Thymus (tissue), 11 donors: Measurements from ENCODE around the gene IGFBP2. TPM values are rescaled to one million over a fixed set of nuclear protein-coding genes. Genes with fewer than 3 reads are reported as not detected.
A peak's percentile ranks its signal among the peaks of the same experiment; 100 is the strongest.

Experiments used
- DNase-seq, 9 donors: peaks; one replicate each; pipeline ENCODE4 v3.0.0-alpha.2; 2013; ENCODE audit warnings: low spot score in 9 of 9, low read depth in 6 of 9, missing footprints in 1 of 9
- H3K27ac ChIP-seq, 2 donors: one replicate each; pipeline ENCODE4 v1.5.1; 2013; ENCODE audit warnings: control low read depth in 1 of 2, low read depth in 1 of 2, low read length in 1 of 2, mild to moderate bottlenecking in 1 of 2, moderate library complexity in 1 of 2
- H3K27me3 ChIP-seq, 2 donors: one replicate each; pipeline ENCODE4 v1.5.1; 2013; ENCODE audit warnings: low read length in 1 of 2; ENCODE audit not compliant: control insufficient read depth in 2 of 2, insufficient read depth in 1 of 2
- H3K36me3 ChIP-seq, 2 donors: one replicate each; pipeline ENCODE4 v1.5.1; 2013; ENCODE audit warnings: low read length in 1 of 2, mild to moderate bottlenecking in 1 of 2, moderate library complexity in 1 of 2; ENCODE audit not compliant: control insufficient read depth in 2 of 2, insufficient read depth in 2 of 2
- H3K4me1 ChIP-seq, 2 donors: one replicate each; pipeline ENCODE4 v1.5.1; 2013; ENCODE audit warnings: low read length in 2 of 2; ENCODE audit not compliant: control insufficient read depth in 2 of 2, insufficient read depth in 2 of 2
- H3K4me3 ChIP-seq, 2 donors: one replicate each; pipeline ENCODE4 v1.5.1; 2013; ENCODE audit warnings: low read length in 2 of 2, control low read depth in 1 of 2, mild to moderate bottlenecking in 1 of 2
- H3K9me3 ChIP-seq, 2 donors: one replicate each; pipeline ENCODE4 v1.5.1; 2013; ENCODE audit warnings: low read length in 1 of 2, mild to moderate bottlenecking in 1 of 2; ENCODE audit not compliant: control insufficient read depth in 2 of 2, insufficient read depth in 1 of 2
- WGBS: extraction: QIAGEN DNeasy Blood & Tissue Kit; methylation state at CpG from one replicate; pipeline ENCODE4 v1.1.7; 2013; 5-methylcytosine and 5-hydroxymethylcytosine counted together
- polyA plus RNA-seq: library from polyadenylated mRNA; stranded (reverse); fragments of 200-250 nt; gene quantifications from one replicate; pipeline ENCODE4 v1.2.3, GENCODE V29; 2013
- total RNA-seq: library from RNA; stranded (reverse); fragments of 120-200 nt; gene quantifications from one replicate; pipeline ENCODE4 v1.2.4, GENCODE V29; 2013
- donor health status: healthy.

The IGFBP2 gene
- total and polyA plus RNA-seq, 2 donors = 111 to 189 TPM

DNA sequence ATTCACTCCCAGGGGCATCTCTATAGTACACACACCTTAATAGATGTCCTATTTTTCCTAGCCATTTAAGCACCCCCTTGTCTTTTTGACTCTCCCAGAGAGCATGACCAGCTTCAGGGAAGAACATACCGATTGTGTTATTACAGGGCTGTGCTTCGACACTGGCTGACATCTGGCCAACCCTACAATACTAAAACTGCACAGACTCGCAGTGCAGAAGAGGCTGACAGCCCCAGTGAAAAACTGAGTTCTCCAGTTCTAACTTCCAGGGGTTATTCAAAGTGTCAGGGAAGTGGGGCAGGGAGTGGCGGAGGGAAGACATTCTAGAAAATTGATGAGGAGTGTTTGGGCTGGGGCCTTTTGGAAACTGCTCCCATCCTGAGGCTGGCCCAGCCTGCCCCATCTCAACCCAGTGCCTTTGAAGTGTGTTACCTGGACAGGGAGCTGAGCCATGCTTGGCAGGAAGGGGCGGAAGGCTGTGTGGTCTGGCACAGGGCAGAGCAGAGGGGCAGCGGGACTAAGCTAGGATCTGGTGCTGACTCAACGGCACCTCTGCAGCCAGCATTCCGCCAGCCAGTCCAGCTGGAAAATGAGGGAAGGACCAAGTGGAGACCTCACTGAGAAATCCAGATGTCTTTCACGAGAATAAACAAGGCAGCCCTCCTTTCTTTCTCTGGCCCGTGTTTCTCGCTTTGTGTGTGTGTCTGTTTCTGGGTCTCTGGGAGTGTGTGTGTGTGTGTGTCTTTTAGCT is 77.5 kb downstream of the IGFBP2 start:
- H3K27ac ChIP-seq = no peak overlapping the region
- H3K4me3 ChIP-seq = no peak overlapping the region
- H3K9me3 ChIP-seq = no peaks in the 10 kb centered on the region
- WGBS = 94% methylated on average over 11 of the region's 11 CpGs
- no peaks in the 10 kb centered on the region for H3K27me3 ChIP-seq
- H3K36me3 ChIP-seq = no peaks in the 10 kb centered on the region
- DNase-seq = no peak
- H3K4me1 ChIP-seq = no peaks in the 10 kb centered on the region

DNA sequence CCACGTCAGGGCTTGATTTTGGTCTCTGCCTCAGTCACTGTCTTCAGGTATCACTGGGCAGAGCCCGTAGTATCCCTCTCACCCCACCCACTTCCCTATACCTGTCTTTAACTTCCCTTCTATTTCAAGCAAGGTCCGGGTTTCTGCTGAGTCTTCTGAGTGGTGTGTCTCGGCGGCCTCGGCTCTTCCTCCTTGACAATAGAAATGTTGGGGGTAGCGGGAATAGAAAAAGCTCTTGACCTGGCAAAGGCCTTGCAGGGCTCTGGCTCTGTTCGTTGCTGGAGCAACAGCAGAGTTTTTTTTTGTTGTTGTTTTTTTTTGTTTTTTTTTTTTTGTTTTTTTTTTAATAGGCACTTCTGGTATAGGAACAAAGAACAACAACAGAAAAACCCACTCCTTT is 78.1 kb downstream of the IGFBP2 start:
- no peaks in the 10 kb centered on the region for H3K4me1 ChIP-seq
- no peaks in the 10 kb centered on the region for H3K36me3 ChIP-seq
- no peaks in the 10 kb centered on the region for H3K9me3 ChIP-seq
- no peak overlapping the region for H3K4me3 ChIP-seq
- no peaks in the 10 kb centered on the region for H3K27me3 ChIP-seq
- 82% methylated on average over 8 of the region's 8 CpGs for WGBS
- DNase-seq = no peak
- no peak overlapping the region for H3K27ac ChIP-seq

DNA sequence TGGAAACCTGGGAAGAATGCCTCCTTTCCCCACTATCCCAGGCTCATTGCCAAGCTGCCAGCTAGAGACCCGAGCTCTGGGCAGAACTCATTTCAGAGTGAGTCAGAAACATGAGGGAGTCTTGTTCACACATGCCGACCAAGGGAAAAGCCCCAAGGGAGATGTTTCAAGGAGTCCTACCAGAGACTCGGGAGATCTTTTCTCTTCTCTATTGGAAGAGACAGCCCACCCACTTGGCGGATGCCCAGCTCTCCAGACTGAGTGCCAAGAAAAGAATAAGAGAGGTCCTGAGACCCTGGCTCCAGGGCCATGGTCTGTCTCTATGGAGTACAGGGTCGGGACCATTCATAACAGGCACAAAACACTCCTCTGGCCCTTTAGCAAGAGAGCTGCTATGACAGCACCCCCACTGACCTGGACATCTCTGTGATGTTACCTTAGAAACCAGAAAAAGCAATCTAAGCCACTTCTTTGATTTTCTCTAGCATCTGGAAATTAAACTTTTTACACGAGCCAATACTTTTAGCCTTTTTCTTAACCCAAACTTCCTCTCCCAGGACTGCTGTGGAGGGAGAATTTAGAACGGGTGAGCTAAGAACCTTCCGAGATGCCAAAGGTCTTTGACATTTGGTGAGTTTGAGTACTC is 80.6 kb downstream of the IGFBP2 start:
- Histone ChIP-seq H3K27ac (peak overlapping the region in 1 of 2 donors; percentile 36), H3K4me3 (no peak overlapping the region), H3K36me3 (no peaks in the 10 kb centered on the region), H3K4me1 (no peaks in the 10 kb centered on the region), H3K27me3 (no peaks in the 10 kb centered on the region), H3K9me3 (no peaks in the 10 kb centered on the region)
- DNase-seq = peak in 1 of 9 donors; percentile 24
- WGBS = 94% methylated on average over 8 of the region's 8 CpGs

Other genes starting within 250 kb of the IGFBP2 start
- gene SMARCAL1, start 220.9 kb upstream of the IGFBP2 start, total RNA-seq = 8.5 TPM
- 13.8 TPM for gene SMARCAL1, start 220.9 kb upstream of the IGFBP2 start, polyA plus RNA-seq
- 5,757 TPM for gene RPL37A, start 134.6 kb upstream of the IGFBP2 start, total RNA-seq
- 5,331 TPM for gene RPL37A, start 134.6 kb upstream of the IGFBP2 start, polyA plus RNA-seq
- 6.6 TPM for gene IGFBP5, start 62.1 kb downstream of the IGFBP2 start, total RNA-seq
- gene IGFBP5, start 62.1 kb downstream of the IGFBP2 start, polyA plus RNA-seq = 134 TPM
- gene TNP1, start 226.6 kb downstream of the IGFBP2 start, total RNA-seq = 0.57 TPM
- 3.4 TPM for gene TNP1, start 226.6 kb downstream of the IGFBP2 start, polyA plus RNA-seq